HepG2 (cell line): ENCODE measurements around the gene XAF1. TPM values are rescaled to one million over a fixed set of nuclear protein-coding genes. Genes with fewer than 3 reads are reported as not detected.
A peak's percentile ranks its signal among the peaks of the same experiment; 100 is the strongest.

Experiments used
- ERF ChIP-seq: IDR thresholded peaks from 2 replicates; pipeline ENCODE4 v1.6.1; 2018; ENCODE audit warnings: missing biosample characterization, missing genetic modification reagents
- FOSL2 ChIP-seq: sonication (generic); formaldehyde crosslinking; IDR thresholded peaks from 2 replicates; pipeline ENCODE4 v1.4.0; 2020; ENCODE audit warnings: missing genetic modification reagents
- HMG20A ChIP-seq: IDR thresholded peaks from 2 replicates; pipeline ENCODE4 v1.6.1; 2016; ENCODE audit warnings: borderline replicate concordance
- HNRNPK ChIP-seq: fragments of 200-400 bp; formaldehyde crosslinking; IDR thresholded peaks from 2 replicates; pipeline ENCODE4 v1.6.1; 2018; ENCODE audit warnings: low read length, low read depth, moderate library complexity, mild to moderate bottlenecking; ENCODE audit not compliant: poor library complexity, severe bottlenecking
- NR2C2 ChIP-seq: sonication (generic); formaldehyde crosslinking; IDR thresholded peaks from 2 replicates; pipeline ENCODE4 v1.4.0; 2020; ENCODE audit warnings: missing genetic modification reagents, mild to moderate bottlenecking, moderate library complexity, borderline replicate concordance
- RARG ChIP-seq: sonication (generic); formaldehyde crosslinking; IDR thresholded peaks from 2 replicates; pipeline ENCODE4 v1.4.0; 2020; ENCODE audit warnings: low read depth, mild to moderate bottlenecking, missing genetic modification reagents
- SMYD3 ChIP-seq: sonication (generic); formaldehyde crosslinking; IDR thresholded peaks from 2 replicates; pipeline ENCODE4 v1.8.1; 2023; ENCODE audit warnings: mild to moderate bottlenecking, missing genetic modification reagents
- SOX6 ChIP-seq, 2 experiments: fragments of 450-650 bp in 1 of 2; sonication (generic) in 1 of 2; formaldehyde crosslinking in 1 of 2; IDR thresholded peaks; 2 replicates each; pipeline versions ENCODE4 v1.4.0 to v1.6.1; 2017 to 2020; ENCODE audit warnings: antibody characterized with exemption in 1 of 2, mild to moderate bottlenecking in 1 of 2, missing genetic modification reagents in 1 of 2
- ZNF34 ChIP-seq: sonication (generic); formaldehyde crosslinking; IDR thresholded peaks from 2 replicates; pipeline ENCODE4 v1.4.0; 2020; ENCODE audit warnings: mild to moderate bottlenecking, missing genetic modification reagents, borderline replicate concordance
- ZNF510 ChIP-seq: sonication (generic); formaldehyde crosslinking; IDR thresholded peaks from 2 replicates; pipeline ENCODE4 v1.4.0; 2020; ENCODE audit warnings: low read depth, mild to moderate bottlenecking, missing genetic modification reagents
- ZNF543 ChIP-seq: sonication (generic); formaldehyde crosslinking; IDR thresholded peaks from 2 replicates; pipeline ENCODE4 v1.4.0; 2020; ENCODE audit warnings: mild to moderate bottlenecking, missing genetic modification reagents
- ZSCAN25 ChIP-seq: sonication (generic); formaldehyde crosslinking; IDR thresholded peaks from 2 replicates; pipeline ENCODE4 v1.8.0; 2022; ENCODE audit warnings: mild to moderate bottlenecking, missing genetic modification reagents
- polyA plus RNA-seq, 8 experiments: library from polyadenylated mRNA; depleted of rRNA in 3 of 8; stranded (reverse) in 7 of 8; unstranded in 1 of 8; fragments of >200 nt; fragmentation: Illumina TruSeq in 4 of 8; extraction: Trizol in 4 of 8; gene quantifications; 2 replicates each; pipeline versions ENCODE4 v1.2.1 to v1.2.3, GENCODE V29; 2011 to 2016; ENCODE audit warnings: low read depth in 4 of 8, missing spikeins in 1 of 8, mixed read lengths in 1 of 8; ENCODE audit not compliant: insufficient read depth in 1 of 8
- total RNA-seq, 5 experiments: library from RNA; depleted of rRNA; stranded (reverse); fragments of >200 nt; fragmentation: Illumina TruSeq; extraction: Trizol; gene quantifications; 2 replicates each; pipeline ENCODE4 v1.2.3, GENCODE V29; 2016; ENCODE audit warnings: low read depth in 1 of 5
- TF ChIP-seq, protein P1 (sequence below), 2 experiments: sonication (generic) in 1 of 2; formaldehyde crosslinking in 1 of 2; IDR thresholded peaks; 2 replicates each; pipeline versions ENCODE4 v1.4.0 to v1.6.1; 2018 to 2020; ENCODE audit warnings: missing genetic modification reagents in 2 of 2, borderline replicate concordance in 1 of 2, low read depth in 1 of 2, mild to moderate bottlenecking in 1 of 2, missing biosample characterization in 1 of 2
- TF ChIP-seq, protein P2 (sequence below): sonication (generic); formaldehyde crosslinking; IDR thresholded peaks from 2 replicates; pipeline ENCODE4 v1.4.0; 2020; ENCODE audit warnings: mild to moderate bottlenecking, missing genetic modification reagents, borderline replicate concordance
- TF ChIP-seq, protein P3 (sequence below): fragments of 450-650 bp; IDR thresholded peaks from 2 replicates; pipeline ENCODE4 v1.6.1; 2017; ENCODE audit warnings: mild to moderate bottlenecking

XAF1 gene
- total and polyA plus RNA-seq, 2 of the 13 experiments (the other 11 are each of a cell fraction or from before 2014, with no cell fraction given): 1.2 to 2.4 TPM

DNA sequence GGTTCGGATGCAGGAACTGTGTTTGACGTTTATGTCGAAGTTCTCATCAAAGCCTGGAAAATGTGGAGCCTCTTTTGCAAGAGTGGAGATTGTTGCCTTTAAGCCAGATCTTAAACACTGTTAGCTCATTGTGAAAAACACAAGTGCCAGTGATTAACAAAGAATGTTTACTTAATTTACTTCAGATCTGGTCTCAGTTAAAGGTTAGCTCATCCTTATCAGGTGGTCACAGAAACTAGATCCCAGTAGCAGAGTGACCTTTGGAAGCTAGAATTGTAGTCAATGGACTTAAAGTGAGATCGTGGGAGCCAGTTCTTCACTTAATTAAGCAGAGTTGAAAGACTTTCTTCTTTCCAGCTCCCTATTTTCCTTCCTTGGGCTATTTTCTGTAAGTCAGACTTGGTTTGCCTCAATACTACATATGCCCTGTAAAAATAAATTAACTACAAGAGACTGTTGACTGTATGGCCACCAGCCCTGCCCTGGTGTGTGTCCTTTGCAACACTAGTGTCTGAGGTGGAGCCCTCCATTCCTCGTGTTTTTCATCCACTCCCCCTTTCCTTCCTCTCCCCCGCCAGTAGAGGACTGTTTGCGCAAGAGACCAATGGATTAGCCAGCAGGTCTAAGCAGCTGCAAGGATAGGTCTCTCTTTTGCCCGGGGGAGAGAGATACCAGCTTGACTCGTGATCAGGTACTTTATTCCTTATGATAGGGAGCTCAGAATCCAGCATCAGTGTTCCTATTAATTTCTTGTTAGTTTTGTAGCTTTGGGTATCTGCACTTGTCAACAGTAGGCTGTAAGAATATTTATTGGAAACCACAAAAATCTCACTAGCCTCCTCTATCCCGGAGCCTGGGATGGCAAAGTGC is 40.4 kb downstream of the XAF1 start (continued):
- TF ChIP-seq HNRNPK (no peak), ERF (CRISPR knock-in tag) (no peak), FOSL2 (CRISPR knock-in tag) (no peak), SMYD3 (CRISPR knock-in tag) (no peak; the same call in 1 of the 2 replicates), ZNF510 (CRISPR knock-in tag) (no peak), ZNF34 (CRISPR knock-in tag) (no peak), NR2C2 (CRISPR knock-in tag) (peak; percentile 52; the same call in 1 of the 2 replicates), ZSCAN25 (no peak), RARG (CRISPR knock-in tag) (no peak), HMG20A (CRISPR knock-in tag) (peak; percentile 41; the same call in 1 of the 2 replicates), ZNF543 (CRISPR knock-in tag) (no peak), SOX6 (IDR thresholded peaks at IDR 0.05) (no peak), SOX6 (CRISPR knock-in tag; IDR thresholded peaks at IDR 0.05) (peak; percentile 86)
- TF ChIP-seq, protein P1, sequence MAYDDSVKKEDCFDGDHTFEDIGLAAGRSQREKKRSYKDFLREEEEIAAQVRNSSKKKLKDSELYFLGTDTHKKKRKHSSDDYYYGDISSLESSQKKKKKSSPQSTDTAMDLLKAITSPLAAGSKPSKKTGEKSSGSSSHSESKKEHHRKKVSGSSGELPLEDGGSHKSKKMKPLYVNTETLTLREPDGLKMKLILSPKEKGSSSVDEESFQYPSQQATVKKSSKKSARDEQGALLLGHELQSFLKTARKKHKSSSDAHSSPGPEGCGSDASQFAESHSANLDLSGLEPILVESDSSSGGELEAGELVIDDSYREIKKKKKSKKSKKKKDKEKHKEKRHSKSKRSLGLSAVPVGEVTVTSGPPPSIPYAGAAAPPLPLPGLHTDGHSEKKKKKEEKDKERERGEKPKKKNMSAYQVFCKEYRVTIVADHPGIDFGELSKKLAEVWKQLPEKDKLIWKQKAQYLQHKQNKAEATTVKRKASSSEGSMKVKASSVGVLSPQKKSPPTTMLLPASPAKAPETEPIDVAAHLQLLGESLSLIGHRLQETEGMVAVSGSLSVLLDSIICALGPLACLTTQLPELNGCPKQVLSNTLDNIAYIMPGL (CRISPR knock-in tag; IDR thresholded peaks at IDR 0.05; ENCODE audit: borderline replicate concordance in 1 of 2, low read depth in 1 of 2): no peak; a peak in 1 of 4 replicates
- TF ChIP-seq, protein P2, sequence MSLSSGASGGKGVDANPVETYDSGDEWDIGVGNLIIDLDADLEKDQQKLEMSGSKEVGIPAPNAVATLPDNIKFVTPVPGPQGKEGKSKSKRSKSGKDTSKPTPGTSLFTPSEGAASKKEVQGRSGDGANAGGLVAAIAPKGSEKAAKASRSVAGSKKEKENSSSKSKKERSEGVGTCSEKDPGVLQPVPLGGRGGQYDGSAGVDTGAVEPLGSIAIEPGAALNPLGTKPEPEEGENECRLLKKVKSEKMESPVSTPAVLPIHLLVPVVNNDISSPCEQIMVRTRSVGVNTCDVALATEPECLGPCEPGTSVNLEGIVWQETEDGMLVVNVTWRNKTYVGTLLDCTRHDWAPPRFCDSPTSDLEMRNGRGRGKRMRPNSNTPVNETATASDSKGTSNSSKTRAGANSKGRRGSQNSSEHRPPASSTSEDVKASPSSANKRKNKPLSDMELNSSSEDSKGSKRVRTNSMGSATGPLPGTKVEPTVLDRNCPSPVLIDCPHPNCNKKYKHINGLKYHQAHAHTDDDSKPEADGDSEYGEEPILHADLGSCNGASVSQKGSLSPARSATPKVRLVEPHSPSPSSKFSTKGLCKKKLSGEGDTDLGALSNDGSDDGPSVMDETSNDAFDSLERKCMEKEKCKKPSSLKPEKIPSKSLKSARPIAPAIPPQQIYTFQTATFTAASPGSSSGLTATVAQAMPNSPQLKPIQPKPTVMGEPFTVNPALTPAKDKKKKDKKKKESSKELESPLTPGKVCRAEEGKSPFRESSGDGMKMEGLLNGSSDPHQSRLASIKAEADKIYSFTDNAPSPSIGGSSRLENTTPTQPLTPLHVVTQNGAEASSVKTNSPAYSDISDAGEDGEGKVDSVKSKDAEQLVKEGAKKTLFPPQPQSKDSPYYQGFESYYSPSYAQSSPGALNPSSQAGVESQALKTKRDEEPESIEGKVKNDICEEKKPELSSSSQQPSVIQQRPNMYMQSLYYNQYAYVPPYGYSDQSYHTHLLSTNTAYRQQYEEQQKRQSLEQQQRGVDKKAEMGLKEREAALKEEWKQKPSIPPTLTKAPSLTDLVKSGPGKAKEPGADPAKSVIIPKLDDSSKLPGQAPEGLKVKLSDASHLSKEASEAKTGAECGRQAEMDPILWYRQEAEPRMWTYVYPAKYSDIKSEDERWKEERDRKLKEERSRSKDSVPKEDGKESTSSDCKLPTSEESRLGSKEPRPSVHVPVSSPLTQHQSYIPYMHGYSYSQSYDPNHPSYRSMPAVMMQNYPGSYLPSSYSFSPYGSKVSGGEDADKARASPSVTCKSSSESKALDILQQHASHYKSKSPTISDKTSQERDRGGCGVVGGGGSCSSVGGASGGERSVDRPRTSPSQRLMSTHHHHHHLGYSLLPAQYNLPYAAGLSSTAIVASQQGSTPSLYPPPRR: peak; percentile 47; the same call in 1 of the 2 replicates
- TF ChIP-seq, protein P3, sequence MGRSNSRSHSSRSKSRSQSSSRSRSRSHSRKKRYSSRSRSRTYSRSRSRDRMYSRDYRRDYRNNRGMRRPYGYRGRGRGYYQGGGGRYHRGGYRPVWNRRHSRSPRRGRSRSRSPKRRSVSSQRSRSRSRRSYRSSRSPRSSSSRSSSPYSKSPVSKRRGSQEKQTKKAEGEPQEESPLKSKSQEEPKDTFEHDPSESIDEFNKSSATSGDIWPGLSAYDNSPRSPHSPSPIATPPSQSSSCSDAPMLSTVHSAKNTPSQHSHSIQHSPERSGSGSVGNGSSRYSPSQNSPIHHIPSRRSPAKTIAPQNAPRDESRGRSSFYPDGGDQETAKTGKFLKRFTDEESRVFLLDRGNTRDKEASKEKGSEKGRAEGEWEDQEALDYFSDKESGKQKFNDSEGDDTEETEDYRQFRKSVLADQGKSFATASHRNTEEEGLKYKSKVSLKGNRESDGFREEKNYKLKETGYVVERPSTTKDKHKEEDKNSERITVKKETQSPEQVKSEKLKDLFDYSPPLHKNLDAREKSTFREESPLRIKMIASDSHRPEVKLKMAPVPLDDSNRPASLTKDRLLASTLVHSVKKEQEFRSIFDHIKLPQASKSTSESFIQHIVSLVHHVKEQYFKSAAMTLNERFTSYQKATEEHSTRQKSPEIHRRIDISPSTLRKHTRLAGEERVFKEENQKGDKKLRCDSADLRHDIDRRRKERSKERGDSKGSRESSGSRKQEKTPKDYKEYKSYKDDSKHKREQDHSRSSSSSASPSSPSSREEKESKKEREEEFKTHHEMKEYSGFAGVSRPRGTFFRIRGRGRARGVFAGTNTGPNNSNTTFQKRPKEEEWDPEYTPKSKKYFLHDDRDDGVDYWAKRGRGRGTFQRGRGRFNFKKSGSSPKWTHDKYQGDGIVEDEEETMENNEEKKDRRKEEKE: no peak
